ENCODE results near the gene TIMP2.

DNA sequence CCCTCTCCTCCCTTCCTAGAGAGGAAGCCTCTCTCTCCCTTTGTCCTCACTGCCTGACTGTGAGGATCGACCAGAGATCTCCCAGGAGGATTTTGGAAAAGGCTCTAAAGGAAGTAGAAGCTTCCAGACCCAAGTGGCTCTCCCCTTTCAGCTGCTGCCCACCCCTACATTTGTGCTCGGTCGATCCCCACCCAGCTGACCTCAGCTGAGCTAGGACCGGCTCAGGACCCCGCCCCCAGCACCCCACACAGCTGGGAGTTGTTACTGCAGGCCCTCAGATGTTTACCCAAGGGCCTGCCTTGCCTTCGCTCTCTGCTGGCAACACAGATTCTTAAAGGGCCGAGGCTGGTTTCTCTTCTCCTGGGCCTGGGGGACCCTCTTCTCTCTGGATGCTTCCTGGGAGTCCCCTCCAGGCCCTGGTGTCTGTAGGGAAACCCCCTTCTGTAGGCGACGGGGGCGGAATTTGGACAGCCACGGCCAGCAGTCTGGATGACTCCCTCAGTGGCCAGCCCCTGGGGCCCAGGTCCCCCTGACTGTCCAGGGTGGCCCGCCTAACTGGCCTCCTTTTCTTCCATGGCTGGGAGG lies 26.9 kb upstream of the TIMP2 start:
- TF ChIP-seq EZH2 (IDR thresholded peaks at IDR 0.05; ENCODE audit: insufficient read depth, poor library complexity, severe bottlenecking) = no peak
- no peak for TF ChIP-seq EZH2phosphoT487 (IDR thresholded peaks at IDR 0.05; ENCODE audit: insufficient read depth, low read depth)

Data from GM23248 (cell line).